HepG2 (cell line): ENCODE results near the gene AFAP1. TPM values are rescaled to one million over a fixed set of nuclear protein-coding genes. Genes with fewer than 3 reads are reported as not detected.

ENCODE experiments used
- FOXK1 ChIP-seq: sonication (generic); formaldehyde crosslinking; IDR thresholded peaks from 2 replicates; pipeline ENCODE4 v1.4.0; 2020; ENCODE audit warnings: low read depth, missing genetic modification reagents, borderline replicate concordance
- HDAC2 ChIP-seq: sonication (generic); formaldehyde crosslinking; IDR thresholded peaks from 2 replicates; pipeline ENCODE4 v1.4.0; 2020; ENCODE audit warnings: missing genetic modification reagents
- HOMEZ ChIP-seq: IDR thresholded peaks from 2 replicates; pipeline ENCODE4 v1.6.1; 2016; ENCODE audit warnings: low read depth
- NCOA5 ChIP-seq: sonication (generic); formaldehyde crosslinking; IDR thresholded peaks from 2 replicates; pipeline ENCODE4 v1.4.0; 2020; ENCODE audit warnings: missing genetic modification reagents
- PCBP2 ChIP-seq: fragments of 200-400 bp; formaldehyde crosslinking; optimal IDR thresholded peaks from 2 replicates; pipeline ENCODE3; 2018; ENCODE audit warnings: low read length, low read depth; ENCODE audit not compliant: poor library complexity, severe bottlenecking
- RCOR2 ChIP-seq: IDR thresholded peaks from 2 replicates; pipeline ENCODE4 v1.6.1; 2016; ENCODE audit warnings: missing biosample characterization, missing genetic modification reagents
- SOX6 ChIP-seq, 2 experiments: fragments of 450-650 bp in 1 of 2; sonication (generic) in 1 of 2; formaldehyde crosslinking in 1 of 2; IDR thresholded peaks; 2 replicates each; pipeline versions ENCODE4 v1.4.0 to v1.6.1; 2017 to 2020; ENCODE audit warnings: antibody characterized with exemption in 1 of 2, mild to moderate bottlenecking in 1 of 2, missing genetic modification reagents in 1 of 2
- THAP8 ChIP-seq: sonication (generic); formaldehyde crosslinking; IDR thresholded peaks from 2 replicates; pipeline ENCODE4 v1.5.1; 2020; ENCODE audit warnings: missing genetic modification reagents, mild to moderate bottlenecking, borderline replicate concordance
- TRIM22 ChIP-seq: fragments of 450-650 bp; IDR thresholded peaks from 2 replicates; pipeline ENCODE4 v1.6.1; 2017
- ZBTB10 ChIP-seq: sonication (generic); formaldehyde crosslinking; IDR thresholded peaks from 2 replicates; pipeline ENCODE4 v1.4.0; 2020; ENCODE audit warnings: missing genetic modification reagents, borderline replicate concordance
- ZBTB39 ChIP-seq: sonication (generic); formaldehyde crosslinking; IDR thresholded peaks from 2 replicates; pipeline ENCODE4 v1.5.0; 2020; ENCODE audit warnings: missing genetic modification reagents
- ZBTB43 ChIP-seq: sonication (generic); formaldehyde crosslinking; conservative IDR thresholded peaks from 2 replicates; pipeline ENCODE4 v1.4.0; 2020; ENCODE audit warnings: missing genetic modification reagents
- ZNF136 ChIP-seq: sonication (generic); formaldehyde crosslinking; IDR thresholded peaks from 2 replicates; pipeline ENCODE4 v1.8.1; 2022; ENCODE audit warnings: low read depth, mild to moderate bottlenecking, moderate library complexity, missing genetic modification reagents
- ZNF639 ChIP-seq: conservative IDR thresholded peaks from 2 replicates; pipeline ENCODE4 v1.6.1; 2018; ENCODE audit warnings: missing genetic modification reagents
- ZNF710 ChIP-seq: sonication (generic); formaldehyde crosslinking; IDR thresholded peaks from 2 replicates; pipeline ENCODE4 v1.5.0; 2020; ENCODE audit warnings: mild to moderate bottlenecking, missing genetic modification reagents, borderline replicate concordance
- ZNF766 ChIP-seq: sonication (generic); formaldehyde crosslinking; IDR thresholded peaks from 2 replicates; pipeline ENCODE4 v1.5.0; 2020; ENCODE audit warnings: missing genetic modification reagents, borderline replicate concordance
- polyA plus RNA-seq, 8 experiments: library from polyadenylated mRNA; depleted of rRNA in 3 of 8; stranded (reverse) in 7 of 8; unstranded in 1 of 8; fragments of >200 nt; fragmentation: Illumina TruSeq in 4 of 8; extraction: Trizol in 4 of 8; gene quantifications; 2 replicates each; pipeline versions ENCODE4 v1.2.1 to v1.2.3, GENCODE V29; 2011 to 2016; ENCODE audit warnings: low read depth in 4 of 8, missing spikeins in 1 of 8, mixed read lengths in 1 of 8; ENCODE audit not compliant: insufficient read depth in 1 of 8
- total RNA-seq, 5 experiments: library from RNA; depleted of rRNA; stranded (reverse); fragments of >200 nt; fragmentation: Illumina TruSeq; extraction: Trizol; gene quantifications; 2 replicates each; pipeline ENCODE4 v1.2.3, GENCODE V29; 2016; ENCODE audit warnings: low read depth in 1 of 5

AFAP1 gene
- total and polyA plus RNA-seq, 2 of the 13 experiments (the other 11 are each of a cell fraction or from before 2014, with no cell fraction given): 2.5 TPM

- TF ChIP-seq THAP8 (CRISPR knock-in tag) (no peak), ZBTB39 (CRISPR knock-in tag) (no peak), PCBP2 (no peak), SOX6 (IDR thresholded peaks at IDR 0.05) (no peak), SOX6 (CRISPR knock-in tag; IDR thresholded peaks at IDR 0.05) (peak; percentile 89), RCOR2 (no peak), TRIM22 (no peak), NCOA5 (CRISPR knock-in tag) (no peak), HDAC2 (CRISPR knock-in tag) (no peak), ZBTB10 (CRISPR knock-in tag) (no peak), ZBTB43 (CRISPR knock-in tag) (no peak), ZNF136 (CRISPR knock-in tag) (no peak), ZNF639 (CRISPR knock-in tag) (no peak), HOMEZ (CRISPR knock-in tag) (no peak), ZNF766 (CRISPR knock-in tag) (no peak), ZNF710 (CRISPR knock-in tag) (no peak), FOXK1 (CRISPR knock-in tag) (no peak)
Observed at GRCh38 chr4:7924163-7924562, 15.5 kb downstream of the AFAP1 start (continued).
